Endometrium (tissue), 2 donors: Measurements from ENCODE around the gene AIG1.
"Not testable (repeated sequence)": the region's sequence is repeated elsewhere in the genome, so short reads cannot be mapped to it uniquely, and the experiment has no call there.

ENCODE experiments used
- FAIRE-seq: peaks from 2 replicates; lab custom pipeline; 2012; peaks lifted over from hg19 to GRCh38; lab: Jason Lieb, UNC
- donor health status: control.
- donor health status: control.

Gene AIG1

GRCh38 chr6:143331362-143331761, 270.7 kb downstream of the AIG1 start:
- FAIRE-seq: no peak

GRCh38 chr6:143332153-143332845, 271.6 kb downstream of the AIG1 start:
- no peak for FAIRE-seq

GRCh38 chr6:143333081-143333480, 272.4 kb downstream of the AIG1 start:
- no peak for FAIRE-seq

- no peak for FAIRE-seq
Observed at GRCh38 chr6:143333749-143334520, 273.2 kb downstream of the AIG1 start.

GRCh38 chr6:143335865-143336264, 275.2 kb downstream of the AIG1 start:
- FAIRE-seq: no peak

GRCh38 chr6:143336446-143337152, 275.9 kb downstream of the AIG1 start:
- FAIRE-seq: no peak

- no peak for FAIRE-seq
Observed at GRCh38 chr6:143337201-143337949, 276.7 kb downstream of the AIG1 start.

- FAIRE-seq: no peak
Observed at GRCh38 chr6:143339223-143339622, 278.5 kb downstream of the AIG1 start.

- not testable (repeated sequence) for FAIRE-seq
Observed at GRCh38 chr6:143345477-143345876, 284.8 kb downstream of the AIG1 start.

GRCh38 chr6:143346004-143346403, 285.3 kb downstream of the AIG1 start:
- FAIRE-seq: no peak

- no peak for FAIRE-seq
Observed at GRCh38 chr6:143348531-143348930, 287.8 kb downstream of the AIG1 start.

GRCh38 chr6:143349530-143349929, 288.8 kb downstream of the AIG1 start:
- no peak for FAIRE-seq

GRCh38 chr6:143356101-143356880, 295.6 kb downstream of the AIG1 start:
- no peak for FAIRE-seq

- no peak for FAIRE-seq
Observed at GRCh38 chr6:143357152-143357551, 296.5 kb downstream of the AIG1 start.

GRCh38 chr6:143357561-143358255, 297.0 kb downstream of the AIG1 start:
- FAIRE-seq: peak; percentile 87

- FAIRE-seq: no peak
Observed at GRCh38 chr6:143361536-143362191, 301.0 kb downstream of the AIG1 start.

GRCh38 chr6:143362192-143362558, 301.5 kb downstream of the AIG1 start:
- FAIRE-seq: no peak

- FAIRE-seq: peak; percentile 74
Observed at GRCh38 chr6:143363299-143363698, 302.6 kb downstream of the AIG1 start.

- no peak for FAIRE-seq
Observed at GRCh38 chr6:143368426-143368825, 307.7 kb downstream of the AIG1 start.

GRCh38 chr6:143369971-143370370, 309.3 kb downstream of the AIG1 start:
- FAIRE-seq: no peak
